Ishikawa (cell line): ENCODE measurements around the gene GPC1.

ENCODE experiments used
- CEBPB ChIP-seq: IDR thresholded peaks from 2 replicates; pipeline ENCODE4 v1.6.1; 2012
- CREB1 ChIP-seq: IDR thresholded peaks from 2 replicates; pipeline ENCODE4 v1.6.1; 2012; ENCODE audit warnings: low read depth
- EGR1 ChIP-seq: IDR thresholded peaks from 2 replicates; pipeline ENCODE4 v1.6.1; 2012
- EP300 ChIP-seq: IDR thresholded peaks from 2 replicates; pipeline ENCODE4 v1.6.1; 2012; ENCODE audit warnings: borderline replicate concordance
- FOXM1 ChIP-seq: IDR thresholded peaks from 2 replicates; pipeline ENCODE4 v1.6.1; 2012; ENCODE audit warnings: low read depth, borderline replicate concordance
- MAX ChIP-seq: IDR thresholded peaks from 2 replicates; pipeline ENCODE4 v1.6.1; 2012
- NFIC ChIP-seq: IDR thresholded peaks from 2 replicates; pipeline ENCODE4 v1.6.1; 2012
- RAD21 ChIP-seq: IDR thresholded peaks from 2 replicates; pipeline ENCODE4 v1.6.1; 2012; ENCODE audit warnings: low read depth
- REST ChIP-seq: IDR thresholded peaks from 2 replicates; pipeline ENCODE4 v1.6.1; 2012; ENCODE audit warnings: low read depth, mild to moderate bottlenecking
- TAF1 ChIP-seq: IDR thresholded peaks from 2 replicates; pipeline ENCODE4 v1.6.1; 2012; ENCODE audit warnings: low read depth, mild to moderate bottlenecking
- TCF12 ChIP-seq: IDR thresholded peaks from 2 replicates; pipeline ENCODE4 v1.6.1; 2012; ENCODE audit warnings: low read depth
- TEAD4 ChIP-seq: IDR thresholded peaks from 2 replicates; pipeline ENCODE4 v1.6.1; 2012
- YY1 ChIP-seq: IDR thresholded peaks from 2 replicates; pipeline ENCODE4 v1.6.1; 2012; ENCODE audit warnings: low read depth
- ZBTB7A ChIP-seq: IDR thresholded peaks from 2 replicates; pipeline ENCODE4 v1.6.1; 2012; ENCODE audit warnings: low read depth
- TF ChIP-seq, protein P1 (sequence below): IDR thresholded peaks from 2 replicates; pipeline ENCODE4 v1.6.1; 2012

Gene GPC1

GRCh38 chr2:240506406-240507059 lies 71.1 kb downstream of the GPC1 start:
- TF ChIP-seq CEBPB (no peak), RAD21 (no peak), EP300 (no peak), EGR1 (no peak), REST (no peak), CREB1 (no peak), MAX (no peak), TCF12 (no peak), YY1 (no peak)
- TF ChIP-seq, protein P1, sequence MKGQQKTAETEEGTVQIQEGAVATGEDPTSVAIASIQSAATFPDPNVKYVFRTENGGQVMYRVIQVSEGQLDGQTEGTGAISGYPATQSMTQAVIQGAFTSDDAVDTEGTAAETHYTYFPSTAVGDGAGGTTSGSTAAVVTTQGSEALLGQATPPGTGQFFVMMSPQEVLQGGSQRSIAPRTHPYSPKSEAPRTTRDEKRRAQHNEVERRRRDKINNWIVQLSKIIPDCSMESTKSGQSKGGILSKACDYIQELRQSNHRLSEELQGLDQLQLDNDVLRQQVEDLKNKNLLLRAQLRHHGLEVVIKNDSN, result no peak

- TF ChIP-seq, protein P1, result no peak
- no peak for TF ChIP-seq YY1
- no peak for TF ChIP-seq TAF1
- TF ChIP-seq FOXM1, result no peak
These were observed 71.8 kb downstream of the GPC1 start for GRCh38 chr2:240507060-240507777.

DNA sequence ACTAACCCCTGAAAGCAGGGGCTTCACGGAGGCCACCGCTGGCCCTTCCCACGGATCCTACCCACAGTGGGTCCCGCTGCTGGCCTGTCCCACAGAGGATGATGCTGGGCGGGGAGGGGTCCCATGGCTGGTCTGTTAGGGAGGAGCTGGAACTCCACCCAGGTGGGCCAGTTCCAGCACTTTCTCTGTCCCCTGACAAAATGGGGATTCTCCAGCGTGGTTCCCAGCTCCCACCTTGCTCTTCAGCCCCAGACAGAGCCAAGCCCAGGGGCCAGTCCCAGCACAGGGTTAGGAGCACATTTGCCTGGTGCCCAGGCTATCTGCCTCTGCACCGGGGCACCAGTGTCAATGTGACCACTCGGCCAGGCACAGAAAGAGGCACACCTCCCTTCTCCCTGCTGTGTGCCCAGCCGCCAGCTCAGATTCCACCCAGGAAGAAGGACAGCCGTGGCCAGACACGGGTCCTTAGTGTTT lies 72.4 kb downstream of the GPC1 start:
- no peak for TF ChIP-seq REST
- no peak for TF ChIP-seq CREB1
- no peak for TF ChIP-seq RAD21
- TF ChIP-seq ZBTB7A, result no peak
- no peak for TF ChIP-seq EGR1
- TF ChIP-seq EP300, result no peak
- TF ChIP-seq NFIC, result no peak
- TF ChIP-seq CEBPB, result no peak
- no peak for TF ChIP-seq YY1
- no peak for TF ChIP-seq MAX
- TF ChIP-seq TCF12, result no peak
- TF ChIP-seq, protein P1, result no peak
- TF ChIP-seq TAF1, result no peak
- no peak for TF ChIP-seq TEAD4
- no peak for TF ChIP-seq FOXM1

DNA sequence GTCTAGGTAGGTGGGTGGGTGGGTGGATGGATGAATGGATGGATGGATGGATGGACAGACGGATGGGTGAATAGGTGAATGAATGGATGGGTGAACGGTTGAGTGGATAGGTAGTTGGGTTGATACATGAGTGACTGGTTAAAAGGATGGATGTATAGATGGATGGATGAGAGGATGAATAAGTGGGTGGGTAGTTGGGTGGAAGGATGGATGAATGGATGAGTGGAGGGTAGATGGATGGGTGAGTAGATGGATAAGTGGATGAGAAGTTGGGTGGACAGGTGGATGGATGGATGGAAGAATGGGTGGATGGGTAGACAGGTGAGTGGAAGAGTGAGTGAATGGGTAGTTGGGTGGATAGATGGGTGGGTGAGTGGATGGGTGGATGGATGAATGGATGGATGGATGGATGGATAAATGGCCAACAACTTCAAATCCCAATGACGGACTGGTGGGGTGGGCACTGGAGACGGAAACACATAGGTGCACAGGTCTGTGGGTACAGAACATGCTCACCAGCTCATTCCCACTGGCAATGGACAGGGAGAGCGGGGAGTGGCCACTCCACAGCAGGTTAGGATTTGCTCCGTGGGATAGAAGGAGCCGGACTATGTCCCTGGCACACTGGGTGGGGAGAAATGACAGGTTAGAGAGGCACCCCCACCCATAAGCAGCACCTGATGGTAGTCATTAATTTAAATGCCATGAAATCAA lies 73.5 kb downstream of the GPC1 start:
- TF ChIP-seq EGR1, result no peak
- no peak for TF ChIP-seq REST
- TF ChIP-seq TCF12, result no peak
- TF ChIP-seq ZBTB7A, result no peak
